GM19099 (cell line): Measurements from ENCODE around the gene TBL1X.

ENCODE experiments used
- POLR2A ChIP-seq: IDR thresholded peaks from 3 replicates; pipeline ENCODE4 v1.6.1; 2011; ENCODE audit warnings: low read depth; ENCODE audit not compliant: insufficient read length; ENCODE audit errors: extremely low read depth

Gene TBL1X

GRCh38 chrX:9657590-9658256 lies 192.9 kb downstream of the TBL1X start:
- no peak for TF ChIP-seq POLR2A

GRCh38 chrX:9658409-9658808 lies 193.6 kb downstream of the TBL1X start:
- TF ChIP-seq POLR2A = no peak

- TF ChIP-seq POLR2A = no peak
Observed at GRCh38 chrX:9659571-9660195, 194.8 kb downstream of the TBL1X start.

- no peak for TF ChIP-seq POLR2A
Observed at GRCh38 chrX:9662148-9662547, 197.3 kb downstream of the TBL1X start.

GRCh38 chrX:9663216-9663615 lies 198.4 kb downstream of the TBL1X start:
- TF ChIP-seq POLR2A = no peak

- no peak for TF ChIP-seq POLR2A
Observed at GRCh38 chrX:9664224-9664623, 199.4 kb downstream of the TBL1X start.

- TF ChIP-seq POLR2A = no peak
Observed at GRCh38 chrX:9665113-9665512, 200.3 kb downstream of the TBL1X start.

- no peak for TF ChIP-seq POLR2A
Observed at GRCh38 chrX:9668537-9668936, 203.7 kb downstream of the TBL1X start.

- TF ChIP-seq POLR2A = no peak
Observed at GRCh38 chrX:9670136-9670814, 205.4 kb downstream of the TBL1X start.

GRCh38 chrX:9671998-9672397 lies 207.1 kb downstream of the TBL1X start:
- no peak for TF ChIP-seq POLR2A

- TF ChIP-seq POLR2A = no peak
Observed at GRCh38 chrX:9676306-9676705, 211.4 kb downstream of the TBL1X start.

- no peak for TF ChIP-seq POLR2A
Observed at GRCh38 chrX:9676738-9677097, 211.9 kb downstream of the TBL1X start.

GRCh38 chrX:9677098-9677739 lies 212.4 kb downstream of the TBL1X start:
- TF ChIP-seq POLR2A = no peak

GRCh38 chrX:9678215-9678965 lies 213.5 kb downstream of the TBL1X start:
- no peak for TF ChIP-seq POLR2A

GRCh38 chrX:9681011-9681410 lies 216.2 kb downstream of the TBL1X start:
- no peak for TF ChIP-seq POLR2A

GRCh38 chrX:9681422-9681821 lies 216.6 kb downstream of the TBL1X start:
- no peak for TF ChIP-seq POLR2A

- TF ChIP-seq POLR2A = no peak
Observed at GRCh38 chrX:9682456-9682855, 217.6 kb downstream of the TBL1X start.
